Mucosa of descending colon (tissue), 3 donors: ENCODE measurements around the gene ARHGEF38. TPM values are rescaled to one million over a fixed set of nuclear protein-coding genes. Genes with fewer than 3 reads are reported as not detected.

Source experiments
- ATAC-seq: fragments of 200-7000 bp; cut with Tn5 transposase; one replicate; pipeline ENCODE4 v1.9.1; 2020; ENCODE audit warnings: mild to moderate bottlenecking, moderate library complexity
- DNase-seq, 3 donors: peaks; one replicate each; pipeline ENCODE4 v3.0.0-alpha.2; 2020
- H3K36me3 ChIP-seq: fragments of 200-600 bp; one replicate; pipeline ENCODE4 v1.8.0; 2021; ENCODE audit warnings: low read depth, mild to moderate bottlenecking
- H3K4me1 ChIP-seq: fragments of 200-600 bp; one replicate; pipeline ENCODE4 v1.8.0; 2021; ENCODE audit warnings: low read depth, mild to moderate bottlenecking
- H3K4me3 ChIP-seq: fragments of 200-600 bp; one replicate; pipeline ENCODE4 v1.8.0; 2021; ENCODE audit warnings: mild to moderate bottlenecking
- H3K9me3 ChIP-seq: fragments of 200-600 bp; one replicate; pipeline ENCODE4 v1.8.0; 2021; ENCODE audit warnings: mild to moderate bottlenecking
- CTCF ChIP-seq: fragments of 200-600 bp; IDR thresholded peaks from one replicate; pipeline ENCODE4 v1.8.0; 2022; ENCODE audit warnings: antibody characterized with exemption, mild to moderate bottlenecking
- intact Hi-C, 2 donors: fragments of 100-400 bp; cut with DNase I in 1 of 2; cut with micrococcal nuclease in 1 of 2; formaldehyde crosslinking; loops; one replicate each; pipeline versions ENCODE4 v1.11.0 to v1.11.1; 2022; cut with DNase I, micrococcal nuclease
- total RNA-seq, 3 donors: library from RNA; stranded (reverse); fragmentation: NEBNext Ultra II Directional in 2 of 3; extraction: Animal tissue kit (Norgen Biotek cat#: 25700) in 2 of 3; gene quantifications; one replicate each; pipeline versions ENCODE4 v1.2.1 to v1.2.4, GENCODE V29; 2021 to 2023
- donor health status: DM: no; HTN: no; CAD: no; lungs with moderate emphysema.
- donor health status: DM: no; HTN: no; CAD: no.
- donor health status: DM: no; HTN: yes; CAD: no.

The ARHGEF38 gene
- total RNA-seq, 3 donors from 2014 or later, result 6.1 to 21.1 (median 17.8) TPM

GRCh38 chr4:105594099-105595010, 41.9 kb downstream of the ARHGEF38 start:
- H3K4me1 ChIP-seq, result no peaks in the 10 kb centered on the region
- no peaks in the 10 kb centered on the region for H3K9me3 ChIP-seq
- H3K36me3 ChIP-seq, result no peaks in the 10 kb centered on the region
- peak; percentile 81 for ATAC-seq
- TF ChIP-seq CTCF, result peak; percentile 4
- no peak for DNase-seq
- intact Hi-C loops, result no loop called here
- H3K4me3 ChIP-seq, result no peak overlapping the region

- Histone ChIP-seq H3K36me3 (no peaks in the 10 kb centered on the region), H3K4me1 (no peaks in the 10 kb centered on the region), H3K9me3 (no peaks in the 10 kb centered on the region), H3K4me3 (no peak overlapping the region)
- intact Hi-C loops, result no loop called here
- ATAC-seq (no peak), DNase-seq (no peak)
- no peak for TF ChIP-seq CTCF
These were observed 44.3 kb downstream of the ARHGEF38 start for GRCh38 chr4:105596684-105597083.

- TF ChIP-seq CTCF, result no peak
- intact Hi-C loops, result no loop called here
- peak; percentile 49 for ATAC-seq
- H3K36me3 ChIP-seq, result no peaks in the 10 kb centered on the region
- peak in 1 of 3 donors; percentile 28 for DNase-seq
- no peak overlapping the region for H3K4me3 ChIP-seq
- no peaks in the 10 kb centered on the region for H3K4me1 ChIP-seq
- no peaks in the 10 kb centered on the region for H3K9me3 ChIP-seq
These were observed 45.6 kb downstream of the ARHGEF38 start for GRCh38 chr4:105598052-105598451.

- H3K4me1 ChIP-seq, result no peaks in the 10 kb centered on the region
- H3K36me3 ChIP-seq, result no peaks in the 10 kb centered on the region
- no peak overlapping the region for H3K4me3 ChIP-seq
- DNase-seq (no peak), ATAC-seq (no peak)
- no peak for TF ChIP-seq CTCF
- H3K9me3 ChIP-seq, result no peaks in the 10 kb centered on the region
- intact Hi-C loops, result no loop called here
These were observed 46.4 kb downstream of the ARHGEF38 start for GRCh38 chr4:105598787-105599186.

GRCh38 chr4:105599482-105599881, 47.1 kb downstream of the ARHGEF38 start:
- H3K9me3 ChIP-seq, result no peaks in the 10 kb centered on the region
- H3K4me3 ChIP-seq, result no peak overlapping the region
- H3K4me1 ChIP-seq, result no peaks in the 10 kb centered on the region
- no peak for TF ChIP-seq CTCF
- intact Hi-C loops, result no loop called here
- ATAC-seq (no peak), DNase-seq (no peak)
- H3K36me3 ChIP-seq, result no peaks in the 10 kb centered on the region
